CD4-positive, alpha-beta T cell (primary cell): ENCODE data around the gene PHKB. TPM values are rescaled to one million over a fixed set of nuclear protein-coding genes. Genes with fewer than 3 reads are reported as not detected.

Source experiments
- ATAC-seq: fragments of 200-7000 bp; cut with Tn5 transposase; one replicate; pipeline ENCODE4 v1.10.0; 2022; ENCODE audit warnings: mild to moderate bottlenecking; ENCODE audit not compliant: poor library complexity
- CTCF ChIA-PET: fragments of 350-600 bp; sonication (Branson Sonifier 250); formaldehyde crosslinking; loops from one replicate; lab custom pipeline; 2021; ENCODE audit warnings: antibody characterized with exemption, inconsistent platforms; lab: Charles Lee
- POLR2A ChIA-PET: fragments of 350-600 bp; sonication (Branson Sonifier 250); formaldehyde crosslinking; loops from one replicate; lab custom pipeline; 2021; ENCODE audit warnings: antibody characterized with exemption, inconsistent platforms; lab: Charles Lee
- DNase-seq, 14 experiments: peaks; one replicate each; pipeline ENCODE4 v3.0.0-alpha.2; 2013 to 2020; ENCODE audit warnings: mixed read lengths in 2 of 14
- H3K27ac ChIP-seq, 2 donors: one replicate each; pipeline versions ENCODE4 v1.5.1 to v1.7.0; 2013; ENCODE audit warnings: low read length in 2 of 2, low read depth in 1 of 2, mild to moderate bottlenecking in 1 of 2
- H3K27me3 ChIP-seq, 2 experiments: 1 replicate in 1 of 2; 2 replicates in 1 of 2; pipeline versions ENCODE4 v1.6.1 to v1.7.0; 2013; ENCODE audit warnings: low read length in 2 of 2, control low read depth in 1 of 2, mild to moderate bottlenecking in 1 of 2, moderate library complexity in 1 of 2; ENCODE audit not compliant: insufficient read depth in 2 of 2, control insufficient read depth in 1 of 2
- H3K36me3 ChIP-seq: one replicate; pipeline ENCODE4 v1.6.1; 2013; ENCODE audit warnings: low read length, control low read depth; ENCODE audit not compliant: insufficient read depth
- H3K4me1 ChIP-seq: one replicate; pipeline ENCODE4 v1.6.1; 2013; ENCODE audit warnings: low read length, control low read depth; ENCODE audit not compliant: insufficient read depth
- H3K4me3 ChIP-seq: one replicate; pipeline ENCODE4 v1.5.1; 2013; ENCODE audit warnings: mild to moderate bottlenecking, low read length, moderate library complexity
- H3K9me3 ChIP-seq, 2 experiments: 1 replicate in 1 of 2; 2 replicates in 1 of 2; pipeline versions ENCODE4 v1.6.1 to v1.7.0; 2013; ENCODE audit warnings: low read length in 2 of 2, mild to moderate bottlenecking in 2 of 2, control low read depth in 1 of 2, moderate library complexity in 1 of 2; ENCODE audit not compliant: control insufficient read depth in 1 of 2, insufficient read depth in 1 of 2
- H3K27ac Mint-ChIP-seq: one replicate; pipeline ENCODE4 v1.8.0; 2020; ENCODE audit warnings: mixed read lengths
- H3K27me3 Mint-ChIP-seq: one replicate; pipeline ENCODE4 v1.8.0; 2021; ENCODE audit warnings: mixed read lengths
- H3K36me3 Mint-ChIP-seq: one replicate; pipeline ENCODE4 v1.8.0; 2021; ENCODE audit warnings: low read depth, mixed read lengths
- H3K4me1 Mint-ChIP-seq: one replicate; pipeline ENCODE4 v1.8.0; 2021; ENCODE audit warnings: low read depth, mixed read lengths
- H3K4me3 Mint-ChIP-seq: one replicate; pipeline ENCODE4 v1.8.0; 2020; ENCODE audit warnings: mild to moderate bottlenecking, mixed read lengths
- H3K9me3 Mint-ChIP-seq: one replicate; pipeline ENCODE4 v1.8.0; 2020; ENCODE audit warnings: mixed read lengths
- intact Hi-C, 2 experiments: fragments of 100-400 bp; cut with DNase I in 1 of 2; cut with micrococcal nuclease in 1 of 2; formaldehyde crosslinking; loops; one replicate each; pipeline versions ENCODE4 v1.15.1 to v1.9.0; 2023 to 2025; cut with DNase I, micrococcal nuclease
- total RNA-seq, 174 experiments: library from RNA in 2 of 174; stranded (reverse) in 2 of 174; gene quantifications; one replicate each; pipeline ENCODE4 v1.2.3 and lab custom pipeline; 2021 to 2026
- TF ChIP-seq, protein P1 (sequence below): fragments of 200-600 bp; IDR thresholded peaks from one replicate; pipeline ENCODE4 v1.8.0; 2022; ENCODE audit warnings: antibody characterized with exemption, mild to moderate bottlenecking

PHKB gene
- total RNA-seq, 2 experiments from 2014 or later: 28.8 to 31.3 TPM

GRCh38 chr16:47617732-47618131 lies 156.6 kb downstream of the PHKB start:
- TF ChIP-seq, protein P1, sequence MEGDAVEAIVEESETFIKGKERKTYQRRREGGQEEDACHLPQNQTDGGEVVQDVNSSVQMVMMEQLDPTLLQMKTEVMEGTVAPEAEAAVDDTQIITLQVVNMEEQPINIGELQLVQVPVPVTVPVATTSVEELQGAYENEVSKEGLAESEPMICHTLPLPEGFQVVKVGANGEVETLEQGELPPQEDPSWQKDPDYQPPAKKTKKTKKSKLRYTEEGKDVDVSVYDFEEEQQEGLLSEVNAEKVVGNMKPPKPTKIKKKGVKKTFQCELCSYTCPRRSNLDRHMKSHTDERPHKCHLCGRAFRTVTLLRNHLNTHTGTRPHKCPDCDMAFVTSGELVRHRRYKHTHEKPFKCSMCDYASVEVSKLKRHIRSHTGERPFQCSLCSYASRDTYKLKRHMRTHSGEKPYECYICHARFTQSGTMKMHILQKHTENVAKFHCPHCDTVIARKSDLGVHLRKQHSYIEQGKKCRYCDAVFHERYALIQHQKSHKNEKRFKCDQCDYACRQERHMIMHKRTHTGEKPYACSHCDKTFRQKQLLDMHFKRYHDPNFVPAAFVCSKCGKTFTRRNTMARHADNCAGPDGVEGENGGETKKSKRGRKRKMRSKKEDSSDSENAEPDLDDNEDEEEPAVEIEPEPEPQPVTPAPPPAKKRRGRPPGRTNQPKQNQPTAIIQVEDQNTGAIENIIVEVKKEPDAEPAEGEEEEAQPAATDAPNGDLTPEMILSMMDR: no peak
- no peaks in the 10 kb centered on the region for H3K4me1 ChIP-seq
- H3K36me3 ChIP-seq: no peaks in the 10 kb centered on the region
- H3K4me3 ChIP-seq: no peak overlapping the region
- peaks cover 63% of the 10 kb centered on the region for H3K36me3 Mint-ChIP-seq
- no peaks in the 10 kb centered on the region for H3K9me3 ChIP-seq
- intact Hi-C loops: no loop called here
- H3K27ac Mint-ChIP-seq: no peak overlapping the region
- ChIA-PET POLR2A (no interaction called here), CTCF (no interaction called here)
- no peaks in the 10 kb centered on the region for H3K27me3 ChIP-seq
- H3K4me1 Mint-ChIP-seq: no peaks in the 10 kb centered on the region
- DNase-seq (no peak), ATAC-seq (no peak)
- no peak overlapping the region for H3K27ac ChIP-seq
- no peaks in the 10 kb centered on the region for H3K9me3 Mint-ChIP-seq
- no peaks in the 10 kb centered on the region for H3K27me3 Mint-ChIP-seq
- no peak overlapping the region for H3K4me3 Mint-ChIP-seq

DNA sequence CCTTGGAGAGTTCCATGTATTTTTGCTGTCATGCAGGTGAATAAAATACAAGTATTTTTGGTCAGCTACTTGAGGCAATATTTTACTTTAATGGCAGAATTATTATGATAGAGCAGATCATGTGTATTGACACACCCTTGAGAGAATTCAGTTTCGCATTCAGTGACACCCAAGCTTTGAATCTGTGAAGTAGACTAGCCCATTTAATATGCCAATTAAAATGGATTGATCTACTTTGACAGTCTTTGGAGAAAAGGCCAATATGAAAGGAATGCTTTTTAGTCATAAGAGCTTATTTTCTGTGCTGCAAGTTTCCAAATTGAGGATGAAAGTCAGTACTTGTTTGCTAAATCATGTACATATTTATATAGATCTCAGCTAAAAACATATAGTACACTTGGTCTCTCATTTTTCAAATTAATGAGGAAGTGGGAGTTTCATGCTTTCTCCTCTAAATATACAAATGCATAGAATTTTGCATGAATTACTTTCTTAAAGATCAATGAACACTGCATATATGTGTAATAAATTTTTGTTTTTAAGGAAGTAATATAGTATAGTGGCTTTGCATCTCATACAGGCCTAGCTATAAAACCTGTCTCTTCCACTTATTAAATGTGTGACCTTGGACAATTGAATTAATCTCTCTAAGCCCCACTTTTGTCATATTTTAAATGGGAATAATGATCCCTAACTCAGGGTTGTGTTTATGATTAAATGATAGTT lies 161.5 kb downstream of the PHKB start:
- no peaks in the 10 kb centered on the region for H3K27me3 ChIP-seq
- no peaks in the 10 kb centered on the region for H3K9me3 ChIP-seq
- TF ChIP-seq, protein P1: no peak
- Mint-ChIP-seq H3K27me3 (no peaks in the 10 kb centered on the region), H3K27ac (no peak overlapping the region), H3K4me1 (no peaks in the 10 kb centered on the region), H3K9me3 (peaks cover 2% of the 10 kb centered on the region), H3K4me3 (no peak overlapping the region), H3K36me3 (peaks cover 64% of the 10 kb centered on the region)
- intact Hi-C loops: no loop called here
- DNase-seq (no peak), ATAC-seq (no peak)
- H3K27ac ChIP-seq: no peak overlapping the region
- ChIA-PET POLR2A (interaction anchor here (0.7 kb wide), 1 partner anchor 16 kb away, joined by 3 read pairs; no protein-coding TSS in a partner anchor), CTCF (interaction anchor here (1.0 kb wide), 2 partner anchors 13 to 30 kb away, joined by 3 read pairs; no protein-coding TSS in a partner anchor)
- H3K4me3 ChIP-seq: no peak overlapping the region
- no peaks in the 10 kb centered on the region for H3K4me1 ChIP-seq
- H3K36me3 ChIP-seq: peaks cover 4% of the 10 kb centered on the region

DNA sequence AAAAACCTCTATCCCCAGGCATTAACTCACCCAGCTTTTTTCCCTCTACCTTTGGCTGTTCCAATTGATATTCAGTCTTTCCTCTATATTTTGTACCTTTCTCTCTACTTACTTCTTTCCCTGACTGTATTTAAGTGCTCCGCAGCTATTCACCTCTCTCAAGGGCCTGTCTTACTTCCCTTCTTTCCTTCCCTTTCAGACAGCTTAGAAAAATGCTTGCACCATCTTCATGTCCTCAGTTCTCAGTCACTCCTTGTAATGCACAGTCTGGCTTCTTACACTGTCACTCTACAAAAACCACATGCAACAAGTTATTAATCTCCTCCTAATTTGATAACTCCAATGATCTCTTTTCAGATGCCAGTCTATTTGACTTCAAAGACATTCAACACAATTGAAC lies 163.4 kb downstream of the PHKB start:
- Mint-ChIP-seq H3K4me3 (no peak overlapping the region), H3K27me3 (no peaks in the 10 kb centered on the region), H3K36me3 (peaks cover 46% of the 10 kb centered on the region), H3K4me1 (no peaks in the 10 kb centered on the region), H3K27ac (no peak overlapping the region), H3K9me3 (peaks cover 2% of the 10 kb centered on the region)
- TF ChIP-seq, protein P1: no peak
- POLR2A ChIA-PET: no interaction called here
- DNase-seq (no peak), ATAC-seq (no peak)
- intact Hi-C loops: no loop called here
- H3K36me3 ChIP-seq: peaks cover 4% of the 10 kb centered on the region
- CTCF ChIA-PET: no interaction called here
- no peaks in the 10 kb centered on the region for H3K27me3 ChIP-seq
- no peak overlapping the region for H3K4me3 ChIP-seq
- H3K4me1 ChIP-seq: no peaks in the 10 kb centered on the region
- no peak overlapping the region for H3K27ac ChIP-seq
- peaks cover 0 to 5% of the 10 kb centered on the region in 2 experiments for H3K9me3 ChIP-seq
